GM18508 (cell line): ENCODE results near the gene TMEM154.

Source experiments
- ATAC-seq: cut with Tn5 transposase; IDR thresholded peaks from one replicate; pipeline ENCODE4 v1.9.1; 2021; ENCODE audit warnings: moderate number of reproducible peaks; ENCODE audit not compliant: insufficient read depth, unreplicated experiment

TMEM154 gene

DNA sequence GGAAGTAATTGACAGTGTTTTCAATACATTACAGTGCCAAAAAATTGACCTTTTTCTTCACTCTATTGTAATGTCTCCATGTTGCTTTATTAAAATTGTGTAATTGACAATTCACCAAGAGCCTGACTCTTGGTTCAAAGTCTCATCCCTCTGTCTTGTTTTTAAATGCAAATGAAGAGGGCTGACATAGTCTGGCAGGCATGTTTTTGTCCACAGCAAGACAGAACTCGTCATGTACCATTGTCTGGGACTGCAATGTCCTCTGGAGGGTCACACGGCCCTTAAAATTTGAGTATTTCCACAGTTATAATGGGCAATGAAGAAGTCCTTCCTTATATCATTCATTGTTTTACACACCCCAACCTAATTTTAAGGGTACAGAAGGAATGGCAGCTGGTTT, 105.9 kb downstream of the TMEM154 start:
- ATAC-seq, result no peak

DNA sequence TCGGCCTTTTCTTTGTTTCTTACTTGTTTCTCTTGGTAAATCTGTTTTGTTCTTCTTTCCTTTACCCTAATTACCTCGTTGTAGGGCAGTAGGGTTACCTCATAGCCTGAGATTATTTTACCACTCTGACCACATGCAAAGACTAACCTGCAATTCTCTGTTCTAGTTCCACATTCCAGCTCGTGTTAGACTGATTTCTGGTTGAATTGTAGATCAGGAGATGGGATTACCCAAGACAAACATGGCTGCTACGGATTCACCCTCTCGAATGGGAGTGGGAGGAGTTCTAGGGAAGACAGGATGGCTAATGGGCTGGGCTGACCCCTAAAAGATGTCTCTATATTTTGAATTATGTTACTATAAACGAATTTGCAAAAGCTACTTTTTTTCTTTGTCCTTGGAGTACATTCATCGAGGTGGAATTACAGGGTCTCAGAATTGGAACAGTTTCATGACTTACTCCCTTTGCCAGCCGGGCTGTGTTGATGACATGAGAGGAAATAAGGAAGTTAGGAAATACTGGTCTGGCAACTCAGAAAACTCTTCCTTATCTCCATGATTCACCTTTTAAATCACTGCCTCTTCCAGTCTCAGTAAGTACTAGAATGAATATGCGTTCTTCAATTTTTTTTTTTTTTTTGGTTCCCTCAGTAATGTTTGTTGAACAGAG, 107.2 kb downstream of the TMEM154 start:
- no peak for ATAC-seq

DNA sequence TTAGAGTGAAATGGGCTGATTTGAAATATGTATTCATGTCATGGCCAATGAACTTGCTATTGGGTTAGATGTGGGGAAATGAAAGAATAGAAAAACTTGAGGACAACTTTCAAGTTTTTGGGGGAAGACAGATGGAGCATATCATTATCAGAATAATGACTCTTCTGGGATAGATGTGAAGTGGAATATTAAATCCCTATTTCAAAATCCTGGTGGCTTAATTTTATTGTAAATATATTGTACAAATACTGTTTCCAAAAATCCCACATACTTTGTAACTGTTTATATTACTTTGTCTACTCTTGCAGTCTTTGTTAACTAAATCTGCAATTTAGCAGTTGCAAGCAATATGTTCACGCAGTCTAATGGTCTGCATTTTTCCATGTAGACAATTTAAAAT, 108.0 kb downstream of the TMEM154 start:
- ATAC-seq, result no peak

DNA sequence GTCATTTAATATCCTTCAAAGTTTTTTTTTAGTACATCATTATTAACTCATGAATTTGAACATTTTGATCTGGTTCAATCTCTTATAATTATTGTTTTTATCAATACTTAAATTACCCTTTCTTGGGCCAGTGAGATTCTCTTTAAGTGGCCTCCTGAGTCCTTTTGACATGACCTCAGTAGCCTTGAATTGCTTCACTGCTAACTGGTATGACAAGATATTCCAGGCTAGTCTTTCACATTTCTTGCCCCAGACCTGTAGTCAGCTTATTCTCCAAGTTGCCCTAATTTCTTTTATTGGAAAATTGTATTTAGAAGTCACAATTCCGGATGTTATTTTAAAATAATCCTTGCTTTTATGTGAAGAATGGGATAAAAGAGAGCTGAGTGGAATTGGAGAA, 108.5 kb downstream of the TMEM154 start:
- no peak for ATAC-seq
